Activated naive CD4-positive, alpha-beta T cell treated with Interleukin-2 at 50 U/mL for 16 hours (primary cell): ENCODE measurements around the gene STUB1.
A peak's percentile ranks its signal among the peaks of the same experiment; 100 is the strongest.

Experiments
- DNase-seq: peaks from one replicate; pipeline ENCODE4 v3.0.0-alpha.2; 2020

STUB1 gene

GRCh38 chr16:714558-715476 lies 34.6 kb downstream of the STUB1 start, which contains the start of gene METRN:
Gene METRN (plus strand): TSS chr16:715118. CDS start chr16:715290, 172 bp downstream.
- DNase-seq = peak; percentile 90

DNA sequence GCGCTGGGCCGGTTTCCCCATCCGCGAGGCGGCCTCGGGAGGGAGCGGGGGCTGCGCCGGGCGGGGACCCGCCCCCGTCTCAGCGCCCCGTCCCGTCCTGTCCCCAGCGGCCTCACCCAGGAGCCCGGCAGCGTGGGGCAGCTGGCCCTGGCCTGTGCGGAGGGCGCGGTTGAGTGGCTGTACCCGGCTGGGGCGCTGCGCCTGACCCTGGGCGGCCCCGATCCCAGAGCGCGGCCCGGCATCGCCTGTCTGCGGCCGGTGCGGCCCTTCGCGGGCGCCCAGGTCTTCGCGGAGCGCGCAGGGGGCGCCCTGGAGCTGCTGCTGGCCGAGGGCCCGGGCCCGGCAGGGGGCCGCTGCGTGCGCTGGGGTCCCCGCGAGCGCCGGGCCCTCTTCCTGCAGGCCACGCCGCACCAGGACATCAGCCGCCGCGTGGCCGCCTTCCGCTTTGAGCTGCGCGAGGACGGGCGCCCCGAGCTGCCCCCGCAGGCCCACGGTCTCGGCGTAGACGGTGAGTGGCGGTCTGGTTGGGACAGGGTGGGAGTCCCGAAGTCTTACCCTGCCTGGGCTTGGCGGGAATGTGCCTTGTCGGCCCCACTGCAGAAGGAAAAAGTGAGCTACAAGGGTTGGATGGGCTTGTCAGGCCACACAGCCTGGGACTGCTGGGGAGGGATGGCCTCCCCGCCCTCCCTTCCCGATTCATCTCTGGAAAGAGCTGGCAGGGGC lies 35.4 kb downstream of the STUB1 start:
- no peak for DNase-seq

DNA sequence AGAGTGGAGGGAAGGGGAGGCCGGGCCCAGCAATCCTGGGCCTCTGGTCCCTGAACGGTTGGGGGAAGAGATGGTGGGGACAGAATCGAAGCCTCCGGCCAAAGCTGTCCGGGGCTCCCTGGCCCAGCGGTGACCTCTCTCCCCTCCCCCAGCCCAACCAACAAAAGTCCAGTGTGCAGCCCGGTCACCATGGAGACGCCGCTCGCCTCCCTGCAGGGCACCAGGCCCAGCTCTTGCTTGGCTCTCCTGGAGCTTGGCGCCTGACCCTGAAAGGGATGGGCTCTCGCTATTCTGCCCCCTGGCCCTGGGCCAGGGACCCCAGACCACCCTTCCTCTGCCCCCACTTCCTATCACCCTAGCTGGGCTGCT lies 36.0 kb downstream of the STUB1 start:
- no peak for DNase-seq

GRCh38 chr16:716768-717325 lies 36.6 kb downstream of the STUB1 start:
- DNase-seq = no peak

- DNase-seq = no peak
Measured at GRCh38 chr16:717450-718245, 37.4 kb downstream of the STUB1 start.

DNA sequence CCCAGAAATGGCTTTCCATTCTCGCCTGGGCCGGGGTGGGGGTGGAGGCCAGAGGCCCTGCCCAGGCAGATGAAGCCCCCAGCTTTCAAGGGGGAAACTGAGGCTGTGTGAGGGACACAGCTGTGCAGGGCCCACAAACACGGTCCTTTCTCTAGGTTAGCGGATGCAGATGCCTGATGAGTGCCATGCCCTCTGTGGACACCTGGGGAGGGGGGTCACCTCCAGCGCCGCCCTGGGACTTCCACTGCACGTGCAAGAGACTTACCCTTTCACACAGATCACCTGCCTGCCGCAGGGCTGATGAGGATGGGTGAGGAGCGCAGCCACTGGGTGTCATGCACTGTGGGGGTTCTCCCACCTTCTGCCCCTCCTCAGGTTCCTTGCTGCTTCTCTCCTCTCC lies 38.2 kb downstream of the STUB1 start:
- no peak for DNase-seq

- DNase-seq = no peak
Measured at GRCh38 chr16:718922-719321, 38.7 kb downstream of the STUB1 start.

GRCh38 chr16:719815-720446 lies 39.7 kb downstream of the STUB1 start:
- no peak for DNase-seq

DNA sequence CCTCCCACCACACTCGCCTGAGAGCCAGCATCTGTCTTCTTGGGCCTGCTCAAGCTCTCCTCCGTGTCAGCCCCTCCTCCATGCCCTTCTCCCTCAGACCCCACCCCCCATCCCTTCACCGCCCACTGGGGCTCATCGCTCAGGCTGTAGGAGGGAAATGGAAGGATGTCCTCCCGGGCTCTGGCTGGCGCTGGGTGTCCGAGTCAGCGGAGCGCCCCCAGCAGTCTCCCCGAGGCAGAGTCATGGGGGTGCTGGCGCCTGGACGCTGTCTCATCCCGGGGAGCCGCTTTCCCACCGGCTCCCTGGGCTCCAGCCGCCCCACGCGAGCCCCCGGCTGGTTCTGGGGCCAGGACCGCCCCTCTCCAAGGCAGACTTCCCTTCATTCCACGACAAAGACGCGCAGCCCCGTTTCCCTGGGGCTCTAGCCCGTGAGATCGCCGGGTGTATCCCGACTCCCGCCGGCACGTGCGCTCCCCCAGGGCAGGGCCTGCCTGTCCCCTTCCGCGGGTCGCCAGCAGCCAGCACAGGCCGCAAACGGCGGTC lies 40.3 kb downstream of the STUB1 start:
- DNase-seq = peak; percentile 35

GRCh38 chr16:720990-721764 lies 41.0 kb downstream of the STUB1 start, which contains the start of gene ANTKMT:
Gene ANTKMT (plus strand): TSS chr16:721146. CDS start chr16:721275, 129 bp downstream.
- peak; percentile 72 for DNase-seq

DNA sequence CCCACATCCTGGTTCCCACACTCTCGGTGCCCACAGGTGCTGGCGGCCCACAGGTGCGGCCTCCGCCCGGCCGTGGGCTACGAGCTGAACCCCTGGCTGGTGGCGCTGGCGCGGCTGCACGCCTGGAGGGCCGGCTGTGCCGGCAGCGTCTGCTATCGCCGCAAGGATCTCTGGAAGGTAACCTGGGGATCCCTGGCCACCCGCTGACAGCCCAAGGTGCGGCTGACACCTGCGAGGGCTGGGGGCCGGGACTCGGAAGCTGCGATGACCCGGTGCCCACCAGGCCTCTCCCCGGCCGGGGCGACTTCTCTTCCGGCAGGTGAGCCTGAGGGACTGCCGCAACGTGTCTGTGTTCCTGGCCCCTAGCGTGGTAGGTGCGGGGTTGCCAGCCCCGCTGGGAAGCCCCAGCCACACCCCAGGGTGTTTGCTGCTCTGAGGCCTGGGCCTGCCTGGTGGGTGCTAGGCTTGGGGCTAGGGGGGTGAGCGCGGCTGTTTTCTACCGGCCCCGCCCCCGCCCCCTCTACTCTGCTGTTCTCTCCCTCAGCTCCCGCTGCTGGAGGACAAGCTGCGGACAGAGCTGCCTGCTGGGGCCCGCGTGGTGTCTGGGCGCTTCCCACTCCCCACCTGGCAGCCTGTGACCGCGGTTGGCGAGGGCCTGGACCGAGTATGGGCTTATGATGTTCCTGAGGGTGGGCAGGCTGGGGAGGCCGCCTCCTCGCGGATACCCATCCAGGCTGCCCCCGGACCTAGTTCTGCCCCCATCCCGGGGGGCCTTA lies 41.7 kb downstream of the STUB1 start:
- DNase-seq = no peak

DNA sequence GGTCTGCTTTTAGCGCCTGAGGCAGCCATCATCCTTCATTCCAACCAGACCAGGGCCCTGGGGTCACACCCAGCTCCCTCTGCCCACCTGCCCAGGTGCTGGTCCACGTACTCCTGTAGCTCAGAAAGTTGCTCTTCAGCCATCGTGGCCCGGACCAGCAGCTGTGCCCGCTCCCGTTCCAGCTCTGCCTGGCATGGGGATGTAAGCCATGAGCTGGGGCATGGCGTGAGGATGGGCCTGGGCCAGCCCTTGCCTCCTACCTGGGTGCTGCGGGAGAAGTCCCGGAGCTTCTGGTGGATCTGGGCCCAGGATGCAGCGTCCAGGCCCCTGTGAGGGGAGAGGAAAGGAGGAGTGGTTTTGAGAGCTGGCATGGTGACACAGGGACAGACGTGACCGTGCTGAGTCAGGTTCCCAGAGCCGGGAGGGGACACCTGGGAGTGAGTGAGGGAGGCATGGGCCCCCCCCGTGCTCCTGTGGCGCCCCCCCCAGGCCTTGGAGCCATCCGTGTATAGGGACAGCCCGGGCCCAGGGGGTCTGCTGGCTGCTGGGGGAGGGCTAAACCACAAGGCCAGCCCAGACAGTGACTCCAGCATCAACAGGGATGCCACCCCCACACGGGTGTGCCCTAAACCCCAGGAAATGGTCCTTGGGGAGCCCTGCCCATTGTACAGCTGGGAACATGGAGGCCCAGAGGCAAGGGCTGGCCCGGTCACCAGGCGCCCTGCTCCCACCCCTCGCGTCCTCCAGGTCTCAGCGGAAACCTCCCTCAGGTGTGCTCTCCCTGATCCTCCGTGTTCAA lies 42.8 kb downstream of the STUB1 start:
- no peak for DNase-seq

GRCh38 chr16:723695-724094 lies 43.5 kb downstream of the STUB1 start:
- no peak for DNase-seq

GRCh38 chr16:724188-725040 lies 44.2 kb downstream of the STUB1 start:
- no peak for DNase-seq

- DNase-seq = no peak
Measured at GRCh38 chr16:725041-725376, 44.8 kb downstream of the STUB1 start.

DNA sequence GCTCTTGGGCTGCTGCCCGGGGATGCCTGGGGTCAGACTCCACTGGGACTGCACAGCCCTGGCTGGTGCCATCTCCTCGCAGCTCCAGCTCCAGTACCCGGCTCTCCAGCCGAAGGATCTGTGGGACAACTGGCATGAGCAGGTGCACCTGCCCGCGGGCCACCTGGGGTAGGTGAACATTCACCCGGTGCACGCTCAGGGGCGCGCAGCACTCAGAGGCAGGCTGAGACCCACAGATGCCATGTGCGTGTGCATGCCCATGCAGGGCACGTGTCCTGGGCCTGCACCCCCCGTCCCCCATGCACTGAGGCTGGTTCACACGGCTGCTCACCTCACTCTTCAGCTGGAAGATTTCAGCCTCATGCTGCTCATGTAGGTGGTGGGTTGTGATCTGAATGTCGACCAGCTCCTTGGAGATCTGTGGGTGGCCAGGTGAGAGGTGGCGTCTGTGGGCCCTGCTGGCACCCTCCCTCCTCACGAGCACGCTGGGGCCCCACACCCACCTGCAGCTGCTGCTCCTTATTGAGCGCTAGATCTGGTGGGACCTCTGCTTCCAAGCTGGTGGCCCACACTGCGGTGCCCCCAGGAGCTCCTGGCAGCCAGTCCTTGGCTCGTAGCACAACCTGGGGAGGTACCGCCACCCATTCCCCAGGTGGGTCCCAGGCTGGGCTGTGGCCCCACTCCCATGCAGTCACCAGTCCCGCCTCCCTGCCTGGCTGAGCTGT lies 45.4 kb downstream of the STUB1 start:
- DNase-seq = no peak

DNA sequence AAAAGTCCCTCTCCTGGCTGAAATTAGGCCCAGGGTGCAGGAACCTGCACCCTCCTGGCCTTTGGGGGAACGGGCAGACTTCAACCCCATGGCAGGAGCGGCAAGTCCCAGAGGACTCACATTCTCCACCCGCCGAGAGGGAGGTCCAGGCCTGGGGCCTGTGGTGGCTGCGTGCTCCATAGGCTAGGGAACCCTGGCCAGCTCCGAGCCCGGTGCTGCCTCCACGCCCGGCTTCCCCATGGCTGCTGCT lies 45.9 kb downstream of the STUB1 start:
- DNase-seq = no peak
